GM12892 (cell line): ENCODE results near the gene TRMT44. TPM values are rescaled to one million over a fixed set of nuclear protein-coding genes. Genes with fewer than 3 reads are reported as not detected.
A peak's percentile ranks its signal among the peaks of the same experiment; 100 is the strongest.

Experiments used
- DNase-seq: peaks from one replicate; pipeline ENCODE4 v3.0.0; 2011; ENCODE audit not compliant: insufficient read length
- FAIRE-seq: peaks from 2 replicates; lab custom pipeline; 2011; peaks lifted over from hg19 to GRCh38; lab: Jason Lieb, UNC
- POLR2A ChIP-seq: IDR thresholded peaks from 2 replicates; pipeline ENCODE4 v1.6.1; 2011; ENCODE audit warnings: low read depth, low read length, control low read depth
- POLR2AphosphoS5 ChIP-seq: IDR thresholded peaks from 2 replicates; pipeline ENCODE4 v1.6.1; 2011; ENCODE audit warnings: low read depth, low read length, control low read depth
- TAF1 ChIP-seq: IDR thresholded peaks from 2 replicates; pipeline ENCODE4 v1.6.1; 2011; ENCODE audit warnings: low read depth, mild to moderate bottlenecking, control low read depth, low read length, borderline replicate concordance
- polyA plus RNA-seq: library from polyadenylated mRNA; unstranded; fragments of >200 nt; gene quantifications from one replicate; pipeline ENCODE4 v1.2.1, GENCODE V29; 2012; ENCODE audit warnings: missing spikeins, inconsistent platforms; ENCODE audit not compliant: missing spikeins

Gene TRMT44, protein sequence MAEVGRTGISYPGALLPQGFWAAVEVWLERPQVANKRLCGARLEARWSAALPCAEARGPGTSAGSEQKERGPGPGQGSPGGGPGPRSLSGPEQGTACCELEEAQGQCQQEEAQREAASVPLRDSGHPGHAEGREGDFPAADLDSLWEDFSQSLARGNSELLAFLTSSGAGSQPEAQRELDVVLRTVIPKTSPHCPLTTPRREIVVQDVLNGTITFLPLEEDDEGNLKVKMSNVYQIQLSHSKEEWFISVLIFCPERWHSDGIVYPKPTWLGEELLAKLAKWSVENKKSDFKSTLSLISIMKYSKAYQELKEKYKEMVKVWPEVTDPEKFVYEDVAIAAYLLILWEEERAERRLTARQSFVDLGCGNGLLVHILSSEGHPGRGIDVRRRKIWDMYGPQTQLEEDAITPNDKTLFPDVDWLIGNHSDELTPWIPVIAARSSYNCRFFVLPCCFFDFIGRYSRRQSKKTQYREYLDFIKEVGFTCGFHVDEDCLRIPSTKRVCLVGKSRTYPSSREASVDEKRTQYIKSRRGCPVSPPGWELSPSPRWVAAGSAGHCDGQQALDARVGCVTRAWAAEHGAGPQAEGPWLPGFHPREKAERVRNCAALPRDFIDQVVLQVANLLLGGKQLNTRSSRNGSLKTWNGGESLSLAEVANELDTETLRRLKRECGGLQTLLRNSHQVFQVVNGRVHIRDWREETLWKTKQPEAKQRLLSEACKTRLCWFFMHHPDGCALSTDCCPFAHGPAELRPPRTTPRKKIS
- 7.0 TPM for polyA plus RNA-seq

DNA sequence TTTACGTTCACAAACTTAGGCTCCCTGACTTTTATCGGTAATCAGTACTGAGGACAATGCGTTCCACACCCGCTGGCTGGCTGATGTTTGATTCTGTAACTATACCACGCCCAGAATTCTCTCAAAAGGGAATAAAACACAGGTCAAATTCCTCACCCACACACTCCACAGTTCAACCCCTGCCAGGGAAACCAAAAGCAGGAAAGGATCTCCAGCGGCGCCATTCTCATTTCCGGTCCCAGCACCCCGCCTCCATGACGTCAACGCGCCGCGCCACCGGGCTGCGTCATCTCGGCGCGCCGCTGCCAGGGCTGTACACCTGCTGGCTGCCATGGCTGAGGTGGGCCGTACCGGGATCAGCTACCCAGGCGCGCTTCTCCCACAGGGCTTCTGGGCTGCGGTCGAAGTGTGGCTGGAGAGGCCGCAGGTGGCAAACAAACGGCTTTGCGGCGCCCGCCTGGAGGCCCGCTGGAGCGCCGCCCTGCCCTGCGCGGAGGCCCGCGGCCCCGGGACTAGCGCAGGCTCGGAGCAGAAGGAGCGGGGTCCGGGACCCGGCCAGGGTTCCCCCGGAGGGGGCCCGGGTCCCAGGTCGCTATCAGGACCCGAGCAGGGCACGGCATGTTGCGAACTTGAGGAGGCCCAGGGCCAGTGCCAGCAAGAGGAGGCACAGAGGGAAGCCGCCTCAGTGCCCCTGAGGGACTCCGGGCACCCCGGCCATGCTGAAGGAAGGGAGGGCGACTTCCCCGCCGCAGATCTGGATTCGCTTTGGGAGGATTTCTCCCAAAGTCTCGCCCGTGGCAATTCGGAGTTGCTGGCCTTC is at the start of gene TRMT44, which contains the start of gene ACOX3:
TRMT44 (plus strand) TSS at position 286 of the 820 bp plus-strand sequence; CDS start at position 332, 46 bp downstream.
ACOX3 (minus strand) TSS at position 232 of the 820 bp plus-strand sequence. CDS start 24,202 bp downstream, outside the sequence.
- DNase-seq (peak; percentile 80), FAIRE-seq (peak; percentile 94)
- TF ChIP-seq POLR2AphosphoS5 (peak; percentile 68), POLR2A (peak; percentile 75), TAF1 (peak; percentile 83)

DNA sequence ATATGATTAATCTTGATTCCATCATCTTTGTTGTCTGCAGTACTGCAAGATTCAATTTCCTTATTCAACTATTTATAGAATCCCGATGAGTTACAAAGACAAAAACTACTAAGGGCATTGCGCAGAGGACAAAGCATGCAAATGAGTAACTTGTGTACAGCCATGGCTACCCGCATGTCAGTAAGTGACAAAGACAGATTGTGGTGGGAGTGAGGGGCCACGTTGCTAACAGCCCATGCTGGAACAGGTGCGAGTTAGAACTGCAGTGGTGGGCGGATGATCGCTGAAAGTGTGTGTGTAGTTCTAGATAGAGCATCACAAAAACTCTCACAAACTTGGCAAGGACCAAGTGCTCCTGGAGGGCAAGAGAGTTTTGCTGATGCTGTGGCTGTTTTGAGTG is 49.5 kb upstream of the TRMT44 start:
- peak; percentile 30 for FAIRE-seq
- no peak for DNase-seq
- TF ChIP-seq POLR2A (no peak), TAF1 (no peak), POLR2AphosphoS5 (no peak)

GRCh38 chr4:8391972-8392371 is 48.6 kb upstream of the TRMT44 start:
- TF ChIP-seq POLR2A (no peak), POLR2AphosphoS5 (peak; percentile 46; the same call in 1 of the 2 replicates), TAF1 (no peak)
- DNase-seq (peak; percentile 49), FAIRE-seq (peak; percentile 75)

- TF ChIP-seq POLR2A = no peak
- no peak for FAIRE-seq
- DNase-seq = no peak
Observed at GRCh38 chr4:8392591-8393190, 47.9 kb upstream of the TRMT44 start.

GRCh38 chr4:8393593-8394038 is 47.0 kb upstream of the TRMT44 start:
- FAIRE-seq (no peak), DNase-seq (no peak)

GRCh38 chr4:8394061-8394519 is 46.5 kb upstream of the TRMT44 start:
- DNase-seq = no peak
- no peak for TF ChIP-seq POLR2AphosphoS5
- FAIRE-seq = peak; percentile 40

More at GRCh38 chr4:8393593-8394038, 47.0 kb upstream of the TRMT44 start:
- TF ChIP-seq POLR2A = no peak
- TF ChIP-seq POLR2AphosphoS5 = no peak
- no peak for TF ChIP-seq TAF1

DNA sequence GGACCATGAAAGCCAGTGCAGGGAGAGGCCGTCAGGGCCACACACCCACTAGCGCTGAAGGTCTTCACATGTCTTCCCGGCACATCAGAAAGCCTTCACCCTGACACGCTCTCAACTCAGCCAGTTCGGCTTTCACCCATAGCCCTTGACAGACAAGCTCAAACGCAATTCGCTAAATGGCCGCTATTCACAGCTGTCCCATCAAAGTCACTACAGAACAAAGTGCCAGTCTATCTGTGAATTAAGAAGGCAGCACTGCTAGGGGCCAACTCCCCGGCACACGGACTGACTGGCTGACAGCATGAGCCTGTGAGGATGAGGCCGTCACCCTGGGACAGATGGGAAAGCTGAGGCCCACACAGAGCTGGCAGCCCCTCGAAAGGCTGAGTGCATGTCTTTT is 45.8 kb upstream of the TRMT44 start:
- no peak for TF ChIP-seq TAF1
- no peak for TF ChIP-seq POLR2AphosphoS5
- TF ChIP-seq POLR2A = no peak
- DNase-seq (no peak), FAIRE-seq (no peak)

- no peak for TF ChIP-seq POLR2A
- TF ChIP-seq POLR2AphosphoS5 = no peak
- no peak for TF ChIP-seq TAF1
- FAIRE-seq (no peak), DNase-seq (no peak)
Observed at GRCh38 chr4:8395504-8396296, 44.9 kb upstream of the TRMT44 start.

- DNase-seq (no peak), FAIRE-seq (no peak)
- TF ChIP-seq POLR2AphosphoS5 (no peak), POLR2A (no peak)
Observed at GRCh38 chr4:8396762-8397406, 43.7 kb upstream of the TRMT44 start.

DNA sequence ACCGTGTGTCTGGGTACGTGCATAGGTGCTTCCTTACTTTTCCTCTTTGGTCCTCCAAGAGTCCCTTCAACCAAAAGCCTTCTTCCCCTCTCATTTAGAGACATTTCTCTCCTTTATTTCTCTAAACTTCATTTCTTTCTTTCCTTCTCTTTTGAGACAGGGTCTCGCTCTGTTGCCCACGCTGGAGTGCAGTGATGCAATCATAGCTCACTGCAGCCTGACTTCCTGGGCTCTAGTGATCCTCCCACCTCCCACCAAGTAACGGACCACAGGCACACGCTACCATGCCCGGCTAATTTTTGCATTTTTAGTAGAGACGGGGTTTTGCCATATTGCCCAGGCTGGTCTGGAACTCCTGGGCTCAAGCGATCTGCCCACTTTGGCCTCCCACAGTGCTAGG is 42.2 kb upstream of the TRMT44 start:
- TF ChIP-seq POLR2AphosphoS5 = no peak
- TF ChIP-seq POLR2A = no peak
- TF ChIP-seq TAF1 = no peak
- no peak for DNase-seq
- FAIRE-seq = no peak
